Endodermal cell (in vitro differentiated cells): Measurements from ENCODE around the gene ATXN2. TPM values are rescaled to one million over a fixed set of nuclear protein-coding genes. Genes with fewer than 3 reads are reported as not detected.

Experiments used
- DNase-seq: peaks from one replicate; pipeline ENCODE4 v3.0.0-alpha.2; 2017
- H3K27ac ChIP-seq: 2 replicates; pipeline ENCODE4 v1.5.1; 2013; ENCODE audit warnings: mild to moderate bottlenecking, low read depth, low read length, moderate library complexity
- H3K27me3 ChIP-seq: 2 replicates; pipeline ENCODE4 v1.6.1; 2013; ENCODE audit warnings: mild to moderate bottlenecking, low read length, moderate library complexity; ENCODE audit not compliant: insufficient read depth, control insufficient read depth, poor library complexity, severe bottlenecking
- H3K36me3 ChIP-seq: 2 replicates; pipeline ENCODE4 v1.7.0; 2013; ENCODE audit warnings: mild to moderate bottlenecking, low read length, moderate library complexity; ENCODE audit not compliant: control insufficient read depth, insufficient read depth
- H3K4me1 ChIP-seq: one replicate; pipeline ENCODE4 v1.7.0; 2013; ENCODE audit warnings: low read length; ENCODE audit not compliant: control insufficient read depth, insufficient read depth
- H3K4me3 ChIP-seq: 2 replicates; pipeline ENCODE4 v1.5.1; 2013; ENCODE audit warnings: mild to moderate bottlenecking, low read length, moderate library complexity
- H3K9ac ChIP-seq: 2 replicates; pipeline ENCODE4 v1.6.1; 2013; ENCODE audit warnings: mild to moderate bottlenecking, low read length, moderate library complexity; ENCODE audit not compliant: poor library complexity, severe bottlenecking; ENCODE audit errors: extremely low read depth
- H3K9me3 ChIP-seq: 2 replicates; pipeline ENCODE4 v1.6.1; 2013; ENCODE audit warnings: mild to moderate bottlenecking, low read length, moderate library complexity; ENCODE audit not compliant: control insufficient read depth
- H3K27ac Mint-ChIP-seq: 2 replicates; pipeline ENCODE4 v1.8.0; 2020; ENCODE audit warnings: mixed read lengths
- H3K27me3 Mint-ChIP-seq: 2 replicates; pipeline ENCODE4 v1.8.0; 2021; ENCODE audit warnings: mild to moderate bottlenecking, mixed read lengths; ENCODE audit not compliant: insufficient read depth
- H3K36me3 Mint-ChIP-seq: 2 replicates; pipeline ENCODE4 v1.8.0; 2020; ENCODE audit warnings: low read depth, mixed read lengths
- H3K4me1 Mint-ChIP-seq: 2 replicates; pipeline ENCODE4 v1.8.0; 2020; ENCODE audit warnings: mixed read lengths
- H3K4me3 Mint-ChIP-seq: 2 replicates; pipeline ENCODE4 v1.8.0; 2020; ENCODE audit warnings: mild to moderate bottlenecking, moderate library complexity, mixed read lengths
- H3K9me3 Mint-ChIP-seq: 2 replicates; pipeline ENCODE4 v1.8.0; 2020; ENCODE audit warnings: mild to moderate bottlenecking, mixed read lengths
- WGBS, 2 experiments: methylation state at CpG; one replicate each; pipeline versions ENCODE4 v1.1.5 to v1.1.7; 2013; ENCODE audit warnings: missing lambda C conversion rate in 2 of 2, mixed read lengths in 1 of 2; ENCODE audit not compliant: insufficient coverage in 1 of 2, insufficient read length in 1 of 2; 5-methylcytosine and 5-hydroxymethylcytosine counted together
- total RNA-seq, 2 donors: library from RNA; stranded (reverse); fragmentation: NEBNext Ultra II Directional in 1 of 2; extraction: Animal tissue kit (Norgen Biotek cat#: 25700) in 1 of 2; gene quantifications; 2 replicates in 1 of 2; 3 replicates in 1 of 2; pipeline ENCODE4 v1.2.1, GENCODE V29; 2021
- TF ChIP-seq, protein P1 (sequence below): fragments of 200-600 bp; sonication (generic); conservative IDR thresholded peaks from 2 replicates; pipeline ENCODE4 v1.5.0; 2021; ENCODE audit warnings: antibody characterized with exemption, mild to moderate bottlenecking

The ATXN2 gene
- total RNA-seq, 2 donors from 2014 or later, result 85.7 to 87.3 TPM

- Histone ChIP-seq H3K9me3 (no peaks in the 10 kb centered on the region), H3K27ac (no peak overlapping the region), H3K9ac (no peak overlapping the region), H3K36me3 (peaks cover 3% of the 10 kb centered on the region), H3K4me1 (peaks cover 7% of the 10 kb centered on the region), H3K27me3 (no peaks in the 10 kb centered on the region), H3K4me3 (no peak overlapping the region)
- WGBS, 2 experiments, result 90 to 100% methylated on average over 1 to 9 of the region's 9 CpGs
- Mint-ChIP-seq H3K27ac (no peak overlapping the region), H3K36me3 (peaks cover under 1% of the 10 kb centered on the region), H3K4me1 (peaks cover 28% of the 10 kb centered on the region), H3K9me3 (no peaks in the 10 kb centered on the region), H3K27me3 (no peaks in the 10 kb centered on the region), H3K4me3 (no peak overlapping the region)
- TF ChIP-seq, protein P1, sequence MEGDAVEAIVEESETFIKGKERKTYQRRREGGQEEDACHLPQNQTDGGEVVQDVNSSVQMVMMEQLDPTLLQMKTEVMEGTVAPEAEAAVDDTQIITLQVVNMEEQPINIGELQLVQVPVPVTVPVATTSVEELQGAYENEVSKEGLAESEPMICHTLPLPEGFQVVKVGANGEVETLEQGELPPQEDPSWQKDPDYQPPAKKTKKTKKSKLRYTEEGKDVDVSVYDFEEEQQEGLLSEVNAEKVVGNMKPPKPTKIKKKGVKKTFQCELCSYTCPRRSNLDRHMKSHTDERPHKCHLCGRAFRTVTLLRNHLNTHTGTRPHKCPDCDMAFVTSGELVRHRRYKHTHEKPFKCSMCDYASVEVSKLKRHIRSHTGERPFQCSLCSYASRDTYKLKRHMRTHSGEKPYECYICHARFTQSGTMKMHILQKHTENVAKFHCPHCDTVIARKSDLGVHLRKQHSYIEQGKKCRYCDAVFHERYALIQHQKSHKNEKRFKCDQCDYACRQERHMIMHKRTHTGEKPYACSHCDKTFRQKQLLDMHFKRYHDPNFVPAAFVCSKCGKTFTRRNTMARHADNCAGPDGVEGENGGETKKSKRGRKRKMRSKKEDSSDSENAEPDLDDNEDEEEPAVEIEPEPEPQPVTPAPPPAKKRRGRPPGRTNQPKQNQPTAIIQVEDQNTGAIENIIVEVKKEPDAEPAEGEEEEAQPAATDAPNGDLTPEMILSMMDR, result no peak
- no peak for DNase-seq
Observed at GRCh38 chr12:111428081-111428727, 170.9 kb downstream of the ATXN2 start.

- Mint-ChIP-seq H3K27ac (no peak overlapping the region), H3K36me3 (no peaks in the 10 kb centered on the region), H3K27me3 (no peaks in the 10 kb centered on the region), H3K4me1 (peaks cover 28% of the 10 kb centered on the region), H3K4me3 (no peak overlapping the region), H3K9me3 (no peaks in the 10 kb centered on the region)
- no peak for DNase-seq
- Histone ChIP-seq H3K4me3 (no peak overlapping the region), H3K4me1 (peaks cover 7% of the 10 kb centered on the region), H3K36me3 (peaks cover 3% of the 10 kb centered on the region), H3K27me3 (no peaks in the 10 kb centered on the region), H3K9me3 (no peaks in the 10 kb centered on the region), H3K9ac (no peak overlapping the region), H3K27ac (no peak overlapping the region)
- 92 to 93% methylated on average over 2 to 7 of the region's 7 CpGs for whole genome bisulfite sequencing, 2 experiments
- TF ChIP-seq, protein P1, result no peak
Observed at GRCh38 chr12:111427417-111428074, 171.6 kb downstream of the ATXN2 start.

- no peak for DNase-seq
- H3K9me3 ChIP-seq, result no peaks in the 10 kb centered on the region
- Mint-ChIP-seq H3K9me3 (no peaks in the 10 kb centered on the region), H3K4me1 (peaks cover 25% of the 10 kb centered on the region), H3K27me3 (no peaks in the 10 kb centered on the region), H3K36me3 (peaks cover 3% of the 10 kb centered on the region), H3K4me3 (no peak overlapping the region), H3K27ac (peak overlapping the region; percentile 26)
- H3K9ac ChIP-seq, result no peak overlapping the region
- 91% methylated on average over 10 to 11 of the region's 11 CpGs for WGBS, 2 experiments
- TF ChIP-seq, protein P1, result no peak
- no peaks in the 10 kb centered on the region for H3K27me3 ChIP-seq
- peaks cover 7% of the 10 kb centered on the region for H3K4me1 ChIP-seq
- H3K36me3 ChIP-seq, result peaks cover 3% of the 10 kb centered on the region
- H3K4me3 ChIP-seq, result no peak overlapping the region
- no peak overlapping the region for H3K27ac ChIP-seq
Observed at GRCh38 chr12:111426344-111427185, 172.6 kb downstream of the ATXN2 start.
